A549 (cell line): ENCODE data around the gene CCDC183. TPM values are rescaled to one million over a fixed set of nuclear protein-coding genes. Genes with fewer than 3 reads are reported as not detected.

Experiments
- ATAC-seq, 2 experiments: fragments of 200-7000 bp in 1 of 2; fragments of >200 bp in 1 of 2; cut with Nextera tagmentation in 1 of 2; cut with Tn5 transposase in 1 of 2; 3 replicates each; pipeline versions ENCODE4 v1.8.0 to v1.9.1; 2018 to 2020; ENCODE audit warnings: mild to moderate bottlenecking in 1 of 2, moderate library complexity in 1 of 2
- CTCF ChIA-PET: fragments of 300-600 bp; sonication (Branson Sonifier 250); formaldehyde crosslinking; extraction: SDS; loops from one replicate; lab custom pipeline; 2021; ENCODE audit warnings: antibody characterized with exemption, inconsistent platforms; lab: Yijun Ruan, JAX
- POLR2A ChIA-PET: fragments of 350-600 bp; formaldehyde crosslinking; extraction: SDS; loops from one replicate; lab custom pipeline; 2021; ENCODE audit warnings: antibody characterized with exemption, inconsistent platforms; lab: Yijun Ruan, JAX
- DNase-seq, 2 experiments: peaks; one replicate each; pipeline versions ENCODE4 v3.0.0 to v3.0.0-alpha.2; 2011 to 2016; ENCODE audit warnings: low read depth in 1 of 2, low spot score in 1 of 2
- FAIRE-seq: peaks from 2 replicates; lab custom pipeline; 2011; peaks lifted over from hg19 to GRCh38; lab: Jason Lieb, UNC
- H3K27ac ChIP-seq, 2 experiments: fragments of >200 bp; sonication (Bioruptor Twin); formaldehyde crosslinking; 3 replicates each; pipeline ENCODE4 v1.5.1; 2016 to 2017
- H3K4me1 ChIP-seq: fragments of >200 bp; sonication (Bioruptor Twin); formaldehyde crosslinking; 3 replicates; pipeline ENCODE4 v1.6.1; 2016
- H3K4me2 ChIP-seq: fragments of >200 bp; sonication (Bioruptor Twin); formaldehyde crosslinking; 3 replicates; pipeline ENCODE4 v1.6.1; 2016
- H3K4me3 ChIP-seq: fragments of >200 bp; sonication (Bioruptor Twin); formaldehyde crosslinking; 3 replicates; pipeline ENCODE4 v1.5.1; 2016
- H3K9me3 ChIP-seq: fragments of >200 bp; sonication (Bioruptor Twin); formaldehyde crosslinking; 3 replicates; pipeline ENCODE4 v1.6.1; 2016
- CBX8 ChIP-seq: fragments of 200-600 bp; sonication (generic); IDR thresholded peaks from 2 replicates; pipeline ENCODE4 v1.6.1; 2016
- CEBPB ChIP-seq, 2 experiments: fragments of >200 bp in 1 of 2; sonication (Bioruptor Twin) in 1 of 2; formaldehyde crosslinking in 1 of 2; IDR thresholded peaks; 2 replicates each; pipeline ENCODE4 v1.6.1; 2012 to 2016
- CHD2 ChIP-seq: fragments of 150-350 bp; IDR thresholded peaks from 2 replicates; pipeline ENCODE4 v1.6.1; 2014; ENCODE audit warnings: low read length; ENCODE audit not compliant: partially characterized antibody
- CHD4 ChIP-seq: fragments of 200-600 bp; sonication (generic); IDR thresholded peaks from 2 replicates; pipeline ENCODE4 v1.6.1; 2016; ENCODE audit warnings: antibody characterized with exemption, mild to moderate bottlenecking, borderline replicate concordance
- EP300 ChIP-seq, 2 experiments: fragments of >200 bp; sonication (Bioruptor Twin); formaldehyde crosslinking; IDR thresholded peaks; 2 replicates in 1 of 2; 3 replicates in 1 of 2; pipeline ENCODE4 v1.6.1; 2016 to 2017
- ESRRA ChIP-seq: fragments of 150-350 bp; IDR thresholded peaks from 2 replicates; pipeline ENCODE4 v1.6.1; 2014; ENCODE audit warnings: mild to moderate bottlenecking, low read length, borderline replicate concordance
- FOSL2 ChIP-seq, 2 experiments: fragments of 450-650 bp in 1 of 2; fragments of >200 bp in 1 of 2; sonication (Bioruptor Twin) in 1 of 2; formaldehyde crosslinking; IDR thresholded peaks; 2 replicates each; pipeline versions ENCODE4 v1.5.0 to v1.6.1; 2016 to 2020; ENCODE audit warnings: mild to moderate bottlenecking in 1 of 2, moderate library complexity in 1 of 2
- FOXS1 ChIP-seq: fragments of 250-450 bp; sonication (Bioruptor Pico); IDR thresholded peaks from 2 replicates; pipeline ENCODE4 v1.5.0; 2020; ENCODE audit warnings: mild to moderate bottlenecking, moderate library complexity
- GATA3 ChIP-seq: IDR thresholded peaks from 2 replicates; pipeline ENCODE4 v1.6.1; 2012; ENCODE audit warnings: borderline replicate concordance
- HDAC2 ChIP-seq: fragments of 200-600 bp; sonication (generic); IDR thresholded peaks from 2 replicates; pipeline ENCODE4 v1.6.1; 2016
- HOXB13 ChIP-seq: fragments of 250-450 bp; sonication (Bioruptor Pico); IDR thresholded peaks from 2 replicates; pipeline ENCODE4 v1.5.0; 2020; ENCODE audit warnings: low read depth, mild to moderate bottlenecking, moderate library complexity
- JUN ChIP-seq, 2 experiments: fragments of >200 bp; sonication (Bioruptor Twin); formaldehyde crosslinking; IDR thresholded peaks; 2 replicates in 1 of 2; 3 replicates in 1 of 2; pipeline ENCODE4 v1.6.1; 2016 to 2017
- JUNB ChIP-seq: fragments of >200 bp; sonication (Bioruptor Twin); formaldehyde crosslinking; IDR thresholded peaks from 2 replicates; pipeline ENCODE4 v1.6.1; 2016
- KDM5A ChIP-seq: fragments of 200-600 bp; sonication (generic); IDR thresholded peaks from 2 replicates; pipeline ENCODE4 v1.6.1; 2016; ENCODE audit warnings: antibody characterized with exemption, mild to moderate bottlenecking
- MAZ ChIP-seq: fragments of 150-350 bp; IDR thresholded peaks from 2 replicates; pipeline ENCODE4 v1.6.1; 2014; ENCODE audit warnings: antibody characterized with exemption, low read depth, low read length, borderline replicate concordance
- NR3C1 ChIP-seq: fragments of >200 bp; sonication (Bioruptor Twin); formaldehyde crosslinking; IDR thresholded peaks from 3 replicates; pipeline ENCODE4 v1.6.1; 2017
- PBX3 ChIP-seq: IDR thresholded peaks from 2 replicates; pipeline ENCODE4 v1.6.1; 2012
- POLR2AphosphoS2 ChIP-seq: conservative IDR thresholded peaks from 2 replicates; pipeline ENCODE4 v1.6.1; 2012; ENCODE audit warnings: low read length, improper control_type of control experiment, inconsistent platforms
- RCOR1 ChIP-seq: fragments of 150-350 bp; IDR thresholded peaks from 2 replicates; pipeline ENCODE4 v1.6.1; 2014; ENCODE audit warnings: antibody characterized with exemption, low read length, low read depth
- RFX5 ChIP-seq: fragments of 450-650 bp; IDR thresholded peaks from 2 replicates; pipeline ENCODE4 v1.7.1; 2014; ENCODE audit warnings: antibody characterized with exemption, mild to moderate bottlenecking, moderate library complexity
- ZC3H11A ChIP-seq: fragments of 450-650 bp; IDR thresholded peaks from 2 replicates; pipeline ENCODE4 v1.6.1; 2014; ENCODE audit warnings: antibody characterized with exemption, mild to moderate bottlenecking
- ZFP36 ChIP-seq: fragments of 450-650 bp; IDR thresholded peaks from 2 replicates; pipeline ENCODE4 v1.6.1; 2014; ENCODE audit warnings: borderline replicate concordance; ENCODE audit not compliant: partially characterized antibody
- ZNF302 ChIP-seq: fragments of 250-450 bp; sonication (Bioruptor Pico); IDR thresholded peaks from 2 replicates; pipeline ENCODE4 v1.9.0; 2021; ENCODE audit warnings: inconsistent platforms, mild to moderate bottlenecking, moderate library complexity
- WGBS: methylation state at CpG from one replicate; pipeline ENCODE4 v1.1.6; 2017; ENCODE audit errors: missing lambda C conversion rate; 5-methylcytosine and 5-hydroxymethylcytosine counted together
- polyA plus RNA-seq, 4 experiments: library from polyadenylated mRNA; depleted of rRNA in 3 of 4; stranded (reverse); fragments of >200 nt; fragmentation: RNase III in 1 of 4; extraction: RNeasy Plus Mini Kit Qiagen cat#74134 plus additional on column Dnase treatment in 1 of 4; gene quantifications; 2 replicates in 3 of 4; 3 replicates in 1 of 4; pipeline ENCODE4 v1.2.3, GENCODE V29; 2011 to 2017
- TF ChIP-seq, protein P1 (sequence below): fragments of >200 bp; sonication (Bioruptor Twin); formaldehyde crosslinking; IDR thresholded peaks from 2 replicates; pipeline ENCODE4 v1.6.1; 2016

CCDC183 gene
- polyA plus RNA-seq, 2 of the 4 experiments (the other 2 are of a cell fraction) = 0.90 to 1.4 TPM

DNA sequence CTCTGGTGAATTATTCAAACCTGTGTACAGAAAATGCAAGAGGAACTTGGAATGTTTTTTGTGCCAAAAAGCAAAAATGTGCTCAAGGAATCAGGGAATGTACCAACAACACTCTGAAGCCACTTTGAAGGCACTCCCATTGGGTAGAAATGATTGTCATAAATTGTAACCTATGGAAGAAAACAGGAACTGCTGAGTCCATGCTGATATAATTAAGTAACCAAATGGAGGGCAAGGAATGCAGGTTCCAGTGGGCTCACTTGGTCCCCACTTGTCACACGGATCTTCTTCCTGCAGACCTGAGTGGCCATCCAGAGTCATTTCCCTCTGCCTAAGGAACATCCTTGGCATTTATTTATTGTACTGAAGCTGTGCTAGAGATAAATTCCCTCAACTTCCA lies 44.9 kb upstream of the CCDC183 start (continued):
- TF ChIP-seq HDAC2 = no peak
- TF ChIP-seq NR3C1 = no peak

- ATAC-seq (no peak), DNase-seq (no peak), FAIRE-seq (no peak)
- Histone ChIP-seq H3K27ac (no peak overlapping the region), H3K4me3 (no peak overlapping the region), H3K9me3 (peaks cover 13% of the 10 kb centered on the region), H3K4me1 (no peaks in the 10 kb centered on the region), H3K4me2 (no peak overlapping the region)
- ChIA-PET CTCF (interaction anchor here (0.8 to 11.9 kb wide), 3 partner anchors 8 to 24 kb away, joined by 3 to 79 read pairs (median 7); partner anchors contain the start of gene LCN8), POLR2A (no interaction called here)
- TF ChIP-seq ZFP36 = no peak
- TF ChIP-seq ZNF302 = no peak
- no peak for TF ChIP-seq CHD4
- TF ChIP-seq HOXB13 (CRISPR knock-in tag) = no peak
- TF ChIP-seq POLR2AphosphoS2 = no peak
- no peak for TF ChIP-seq KDM5A
- TF ChIP-seq FOSL2 (IDR thresholded peaks at IDR 0.05) = no peak
- TF ChIP-seq FOSL2 (CRISPR knock-in tag; IDR thresholded peaks at IDR 0.05) = no peak
- no peak for TF ChIP-seq CBX8
- TF ChIP-seq, protein P1, sequence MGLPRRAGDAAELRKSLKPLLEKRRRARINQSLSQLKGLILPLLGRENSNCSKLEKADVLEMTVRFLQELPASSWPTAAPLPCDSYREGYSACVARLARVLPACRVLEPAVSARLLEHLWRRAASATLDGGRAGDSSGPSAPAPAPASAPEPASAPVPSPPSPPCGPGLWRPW = no peak
- TF ChIP-seq RCOR1 = no peak
- no peak for TF ChIP-seq RFX5
- no peak for TF ChIP-seq GATA3
- TF ChIP-seq ESRRA = no peak
- TF ChIP-seq JUN (IDR thresholded peaks at IDR 0.05) = no peak
- TF ChIP-seq JUNB = no peak
- no peak for TF ChIP-seq EP300 (IDR thresholded peaks at IDR 0.05)
- TF ChIP-seq CEBPB (IDR thresholded peaks at IDR 0.05) = no peak
These were observed 44.3 kb upstream of the CCDC183 start for GRCh38 chr9:136751814-136752213.

GRCh38 chr9:136753371-136754058 lies 42.6 kb upstream of the CCDC183 start:
- Histone ChIP-seq H3K27ac (no peak overlapping the region), H3K4me3 (no peak overlapping the region), H3K9me3 (peaks cover 13% of the 10 kb centered on the region), H3K4me1 (no peaks in the 10 kb centered on the region), H3K4me2 (no peak overlapping the region)
- no peak for TF ChIP-seq ESRRA
- DNase-seq (no peak), FAIRE-seq (no peak), ATAC-seq (no peak)
- ChIA-PET CTCF (interaction anchor here (1.6 to 28.0 kb wide), 3 partner anchors 9 to 25 kb away, joined by 4 to 625 read pairs (median 13); partner anchors contain the start of gene TMEM141), POLR2A (no interaction called here)
- 66% methylated on average over 16 of the region's 31 CpGs for WGBS

- no peak overlapping the region for H3K4me2 ChIP-seq
- no peak overlapping the region for H3K4me3 ChIP-seq
- ChIA-PET CTCF (interaction anchor here (1.6 to 28.0 kb wide), 4 partner anchors 10 to 38 kb away, joined by 3 to 625 read pairs (median 8); partner anchors contain the start of gene TMEM141), POLR2A (no interaction called here)
- no peaks in the 10 kb centered on the region for H3K4me1 ChIP-seq
- WGBS = 80% methylated on average over 6 of the region's 17 CpGs
- ATAC-seq (no peak), DNase-seq (no peak), FAIRE-seq (no peak)
- peaks cover 13% of the 10 kb centered on the region for H3K9me3 ChIP-seq
- TF ChIP-seq CBX8 (no peak), ZC3H11A (no peak), CHD2 (no peak), MAZ (no peak), FOXS1 (CRISPR knock-in tag) (no peak), RFX5 (no peak), PBX3 (no peak)
- TF ChIP-seq, all 56 proteins: peak for 0
- no peak overlapping the region for H3K27ac ChIP-seq
These were observed 42.0 kb upstream of the CCDC183 start for GRCh38 chr9:136754059-136754572.
